Progenitor cell of endocrine pancreas (in vitro differentiated cells): ENCODE data around the gene IQCB1. TPM values are rescaled to one million over a fixed set of nuclear protein-coding genes. Genes with fewer than 3 reads are reported as not detected.

ENCODE experiments used
- DNase-seq: peaks from one replicate; pipeline ENCODE4 v3.0.0; 2021; ENCODE audit warnings: low spot score; ENCODE audit not compliant: unreplicated experiment
- H3K27ac Mint-ChIP-seq: 2 replicates; pipeline ENCODE4 v1.8.0; 2021; ENCODE audit warnings: mild to moderate bottlenecking, moderate library complexity, mixed read lengths
- H3K27me3 Mint-ChIP-seq: 2 replicates; pipeline ENCODE4 v1.8.0; 2021; ENCODE audit warnings: mixed read lengths
- H3K36me3 Mint-ChIP-seq: 2 replicates; pipeline ENCODE4 v1.8.0; 2022; ENCODE audit warnings: mixed read lengths; ENCODE audit not compliant: insufficient read depth
- H3K4me1 Mint-ChIP-seq: 2 replicates; pipeline ENCODE4 v1.8.0; 2021; ENCODE audit warnings: low read depth, mixed read lengths
- H3K4me3 Mint-ChIP-seq: 2 replicates; pipeline ENCODE4 v1.8.0; 2021; ENCODE audit warnings: low read depth, mild to moderate bottlenecking, moderate library complexity, mixed read lengths
- H3K9me3 Mint-ChIP-seq: 2 replicates; pipeline ENCODE4 v1.8.0; 2021; ENCODE audit warnings: low read depth, mixed read lengths
- total RNA-seq: library from RNA; stranded (reverse); gene quantifications from 2 replicates; pipeline ENCODE4 v1.2.1, GENCODE V29; 2021
- TF ChIP-seq, protein P1 (sequence below): fragments of 200-600 bp; sonication (generic); IDR thresholded peaks from one replicate; pipeline ENCODE4 v1.5.0; 2021; ENCODE audit warnings: antibody characterized with exemption, mild to moderate bottlenecking; ENCODE audit not compliant: unreplicated experiment

IQCB1 gene
- total RNA-seq, 1 donor from 2014 or later = 38.7 TPM

DNA sequence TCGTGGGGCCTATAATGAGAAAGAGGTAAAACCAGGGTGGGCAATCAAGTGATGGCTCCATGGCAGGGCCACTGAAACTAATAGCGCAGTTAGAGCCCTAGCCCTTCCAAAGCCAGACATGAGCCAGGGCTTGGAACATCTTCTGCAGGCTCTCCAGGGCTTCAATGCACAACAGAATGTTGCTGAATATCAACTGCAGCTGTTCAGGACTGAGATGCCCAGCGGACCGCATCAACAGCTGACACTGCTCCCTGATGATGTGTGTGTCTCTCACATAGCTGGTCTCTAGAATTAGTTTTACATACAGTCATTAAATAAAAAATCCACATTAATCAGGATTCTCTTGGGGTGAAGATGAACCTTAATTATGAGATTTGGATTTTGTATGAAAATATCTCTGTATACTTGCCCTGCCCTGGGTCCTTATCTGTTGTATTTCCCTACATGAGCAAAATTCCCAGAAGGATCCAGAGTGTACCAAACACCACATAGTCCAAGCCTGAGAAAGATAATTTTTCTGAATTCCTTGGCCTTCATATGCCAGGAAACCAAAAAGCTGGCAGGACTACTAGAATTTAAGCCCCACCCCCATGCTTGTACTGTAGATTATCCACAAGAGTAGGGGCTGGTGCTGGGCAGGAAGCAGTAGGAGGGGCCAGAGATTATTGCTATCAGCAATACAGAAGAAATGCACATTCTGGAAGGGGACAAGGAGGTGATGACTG is 77.6 kb downstream of the IQCB1 start:
- H3K4me1 Mint-ChIP-seq = no peaks in the 10 kb centered on the region
- no peak overlapping the region for H3K4me3 Mint-ChIP-seq
- H3K36me3 Mint-ChIP-seq = no peaks in the 10 kb centered on the region
- TF ChIP-seq, protein P1, sequence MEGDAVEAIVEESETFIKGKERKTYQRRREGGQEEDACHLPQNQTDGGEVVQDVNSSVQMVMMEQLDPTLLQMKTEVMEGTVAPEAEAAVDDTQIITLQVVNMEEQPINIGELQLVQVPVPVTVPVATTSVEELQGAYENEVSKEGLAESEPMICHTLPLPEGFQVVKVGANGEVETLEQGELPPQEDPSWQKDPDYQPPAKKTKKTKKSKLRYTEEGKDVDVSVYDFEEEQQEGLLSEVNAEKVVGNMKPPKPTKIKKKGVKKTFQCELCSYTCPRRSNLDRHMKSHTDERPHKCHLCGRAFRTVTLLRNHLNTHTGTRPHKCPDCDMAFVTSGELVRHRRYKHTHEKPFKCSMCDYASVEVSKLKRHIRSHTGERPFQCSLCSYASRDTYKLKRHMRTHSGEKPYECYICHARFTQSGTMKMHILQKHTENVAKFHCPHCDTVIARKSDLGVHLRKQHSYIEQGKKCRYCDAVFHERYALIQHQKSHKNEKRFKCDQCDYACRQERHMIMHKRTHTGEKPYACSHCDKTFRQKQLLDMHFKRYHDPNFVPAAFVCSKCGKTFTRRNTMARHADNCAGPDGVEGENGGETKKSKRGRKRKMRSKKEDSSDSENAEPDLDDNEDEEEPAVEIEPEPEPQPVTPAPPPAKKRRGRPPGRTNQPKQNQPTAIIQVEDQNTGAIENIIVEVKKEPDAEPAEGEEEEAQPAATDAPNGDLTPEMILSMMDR = no peak
- H3K9me3 Mint-ChIP-seq = no peaks in the 10 kb centered on the region
- DNase-seq = no peak
- no peak overlapping the region for H3K27ac Mint-ChIP-seq
- H3K27me3 Mint-ChIP-seq = peaks cover 36% of the 10 kb centered on the region

DNA sequence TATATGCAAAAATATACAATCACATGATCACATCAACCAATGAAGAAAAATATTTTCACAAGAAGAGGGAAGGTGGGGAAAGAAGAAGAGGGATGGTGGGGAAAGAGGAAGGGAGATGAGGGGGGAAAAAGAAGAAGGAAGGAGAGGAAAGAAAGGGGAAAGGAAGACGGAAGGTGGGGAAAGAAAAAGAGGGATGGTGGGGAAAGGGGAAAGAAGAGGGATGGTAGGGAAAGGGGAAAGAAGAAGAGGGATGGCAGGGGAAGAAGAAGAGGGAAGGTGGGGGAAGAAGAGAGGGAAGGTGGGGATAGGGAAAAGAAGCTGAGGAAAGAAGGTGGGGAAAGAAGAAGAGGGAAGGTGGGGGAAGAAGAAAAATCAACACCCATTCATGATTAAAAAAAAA is 82.1 kb downstream of the IQCB1 start:
- H3K9me3 Mint-ChIP-seq = no peaks in the 10 kb centered on the region
- H3K27me3 Mint-ChIP-seq = peaks cover 36% of the 10 kb centered on the region

DNA sequence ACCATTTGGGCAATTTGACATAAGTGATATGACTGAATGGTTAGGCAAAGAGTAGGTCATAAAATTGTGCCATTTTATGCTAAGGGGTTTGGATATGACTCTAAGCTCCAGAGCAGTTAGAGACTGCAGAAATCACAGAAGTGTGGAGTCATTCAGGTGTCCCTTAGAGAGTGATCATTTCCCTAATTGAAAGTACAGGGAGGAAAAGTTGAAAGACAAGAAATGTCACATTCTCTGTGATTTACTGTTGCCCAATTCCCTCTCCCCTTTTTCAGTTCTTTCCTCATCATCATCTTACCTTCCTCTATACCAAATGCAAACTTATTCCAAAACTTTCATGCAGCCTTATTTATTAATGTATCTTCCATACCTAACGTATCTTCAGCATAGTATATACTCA is 82.6 kb downstream of the IQCB1 start:
- H3K4me3 Mint-ChIP-seq = no peak overlapping the region
- peaks cover 36% of the 10 kb centered on the region for H3K27me3 Mint-ChIP-seq
- DNase-seq = no peak
- no peaks in the 10 kb centered on the region for H3K9me3 Mint-ChIP-seq
- TF ChIP-seq, protein P1 = no peak
- H3K27ac Mint-ChIP-seq = no peak overlapping the region
- H3K4me1 Mint-ChIP-seq = peaks cover 6% of the 10 kb centered on the region
- no peaks in the 10 kb centered on the region for H3K36me3 Mint-ChIP-seq

More for the DNA sequence above, 82.1 kb downstream of the IQCB1 start:
- Mint-ChIP-seq H3K27ac (no peak overlapping the region), H3K4me3 (no peak overlapping the region), H3K36me3 (no peaks in the 10 kb centered on the region), H3K4me1 (peaks cover 3% of the 10 kb centered on the region)
- DNase-seq = no peak
- TF ChIP-seq, protein P1 = no peak

DNA sequence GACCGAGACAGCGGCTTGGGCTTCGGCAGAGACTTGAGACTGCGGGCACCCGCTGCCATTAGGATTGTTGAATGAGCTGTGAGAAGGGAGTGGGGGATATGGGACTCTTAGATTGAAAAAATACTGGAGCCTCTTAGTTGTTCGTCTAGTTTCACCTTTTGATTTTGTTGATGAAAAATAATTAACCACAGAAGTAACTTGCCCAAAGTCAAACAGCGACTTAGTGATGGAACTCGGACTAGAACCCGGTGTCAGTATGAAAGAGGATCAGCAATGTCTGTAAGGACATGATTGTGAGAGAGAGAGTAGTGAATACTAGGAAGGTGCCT is 84.8 kb downstream of the IQCB1 start:
- no peaks in the 10 kb centered on the region for H3K9me3 Mint-ChIP-seq
- peaks cover 28% of the 10 kb centered on the region for H3K27me3 Mint-ChIP-seq
- TF ChIP-seq, protein P1 = no peak
- peaks cover 6% of the 10 kb centered on the region for H3K4me1 Mint-ChIP-seq
- H3K4me3 Mint-ChIP-seq = no peak overlapping the region
- peaks cover 1% of the 10 kb centered on the region for H3K36me3 Mint-ChIP-seq
- no peak overlapping the region for H3K27ac Mint-ChIP-seq
- DNase-seq = no peak

DNA sequence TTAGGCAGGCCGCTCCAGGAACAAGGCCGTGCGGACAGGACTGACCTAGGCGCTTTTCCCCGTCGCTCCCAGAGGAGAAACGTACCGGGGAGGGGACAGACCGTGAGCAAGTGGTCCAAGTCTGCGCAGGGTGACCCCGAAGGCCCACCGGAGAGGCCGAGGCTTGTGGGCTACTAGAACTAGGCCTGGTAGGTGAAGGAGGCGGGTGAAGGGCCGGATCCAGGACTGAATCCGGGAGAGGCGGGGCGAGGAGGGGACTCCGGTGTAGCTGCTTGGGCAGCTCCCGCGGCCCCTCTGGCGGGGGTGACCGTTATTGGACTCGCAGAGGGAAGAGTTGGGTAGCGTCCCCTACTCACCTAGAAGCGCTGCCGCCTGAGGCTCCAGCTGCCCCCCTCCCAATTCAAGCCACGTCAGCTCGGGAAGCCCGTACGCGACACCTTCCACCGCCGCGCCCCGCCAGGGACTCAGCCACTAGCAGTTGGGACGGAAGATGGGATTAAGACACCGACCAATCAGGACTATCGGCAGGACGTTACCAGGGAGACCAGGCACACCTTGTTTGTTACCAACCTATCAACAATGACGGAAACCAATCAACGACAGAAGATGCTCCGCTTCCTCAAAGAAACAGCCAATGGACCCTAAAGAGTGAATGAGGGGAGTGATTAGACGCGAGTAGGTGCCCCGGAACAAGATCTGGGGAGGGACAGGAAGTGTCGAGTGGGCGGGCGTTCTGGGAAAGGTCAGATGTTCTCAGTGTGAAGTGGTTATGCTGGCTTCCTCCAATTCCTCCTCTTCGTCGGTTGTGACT is 85.4 kb downstream of the IQCB1 start, which contains the start of gene GOLGB1:
Gene GOLGB1, minus strand, starts transcription at position 466 of the 811 bp plus-strand sequence. CDS start 18,770 bp downstream, outside the sequence.
- peaks cover 6% of the 10 kb centered on the region for H3K4me1 Mint-ChIP-seq
- no peak within 1 kb of the TSS for H3K4me3 Mint-ChIP-seq
- TF ChIP-seq, protein P1 = no peak
- peaks cover 1% of the 10 kb centered on the region for H3K36me3 Mint-ChIP-seq
- no peak within 1 kb of the TSS for H3K27ac Mint-ChIP-seq
- peak; percentile 73 for DNase-seq
- H3K9me3 Mint-ChIP-seq = no peaks in the 10 kb centered on the region
- H3K27me3 Mint-ChIP-seq = peaks cover 24% of the 10 kb centered on the region
